WTC11 (cell line): Measurements from ENCODE around the gene SH3YL1. TPM values are rescaled to one million over a fixed set of nuclear protein-coding genes. Genes with fewer than 3 reads are reported as not detected.

ENCODE experiments used
- ATAC-seq: fragments of 200-7000 bp; cut with Tn5 transposase; 2 replicates; pipeline ENCODE4 v1.10.0; 2021; ENCODE audit warnings: mild to moderate bottlenecking, moderate library complexity
- CTCF ChIA-PET: fragments of 300-600 bp; sonication (Branson Sonifier 250); formaldehyde crosslinking; loops from one replicate; lab custom pipeline; 2021; ENCODE audit warnings: antibody characterized with exemption; lab: Charles Lee
- POLR2A ChIA-PET: fragments of 350-600 bp; sonication (Branson Sonifier 250); formaldehyde crosslinking; loops from one replicate; lab custom pipeline; 2021; ENCODE audit warnings: antibody characterized with exemption; lab: Charles Lee
- DNase-seq: peaks from one replicate; pipeline ENCODE4 v3.0.0; 2021; ENCODE audit warnings: low spot score
- H3K27ac Mint-ChIP-seq: 2 replicates; pipeline ENCODE4 v1.8.0; 2021; ENCODE audit warnings: mixed read lengths
- H3K27me3 Mint-ChIP-seq: 2 replicates; pipeline ENCODE4 v1.8.0; 2021; ENCODE audit warnings: low read depth, mild to moderate bottlenecking, moderate library complexity, mixed read lengths
- H3K36me3 Mint-ChIP-seq: 2 replicates; pipeline ENCODE4 v1.8.0; 2021; ENCODE audit warnings: mixed read lengths
- H3K4me1 Mint-ChIP-seq: 2 replicates; pipeline ENCODE4 v1.8.0; 2022; ENCODE audit warnings: mixed read lengths
- H3K4me3 Mint-ChIP-seq: 2 replicates; pipeline ENCODE4 v1.8.0; 2021; ENCODE audit warnings: mild to moderate bottlenecking, moderate library complexity, mixed read lengths
- H3K9me3 Mint-ChIP-seq: 2 replicates; pipeline ENCODE4 v1.8.0; 2021; ENCODE audit warnings: mixed read lengths
- FOXP1 ChIP-seq: sonication (generic); formaldehyde crosslinking; IDR thresholded peaks from 2 replicates; pipeline ENCODE4 v1.8.0; 2022; ENCODE audit warnings: missing genetic modification reagents, mild to moderate bottlenecking, moderate library complexity, borderline replicate concordance
- GTF2I ChIP-seq: fragments of 250-450 bp; sonication (Bioruptor Pico); conservative IDR thresholded peaks from 2 replicates; pipeline ENCODE4 v1.4.0; 2021; ENCODE audit warnings: mild to moderate bottlenecking
- IRF2 ChIP-seq: sonication (generic); formaldehyde crosslinking; IDR thresholded peaks from 2 replicates; pipeline ENCODE4 v1.8.0; 2022; ENCODE audit warnings: low read depth, missing genetic modification reagents, borderline replicate concordance
- JAZF1 ChIP-seq: fragments of 250-450 bp; sonication (Bioruptor Pico); IDR thresholded peaks from 2 replicates; pipeline ENCODE4 v1.9.0; 2021; ENCODE audit warnings: moderate library complexity, mild to moderate bottlenecking, inconsistent platforms
- NFE2L1 ChIP-seq: sonication (generic); formaldehyde crosslinking; IDR thresholded peaks from 2 replicates; pipeline ENCODE4 v1.8.1; 2023; ENCODE audit warnings: missing genetic modification reagents
- NFYB ChIP-seq: sonication (generic); formaldehyde crosslinking; conservative IDR thresholded peaks from 2 replicates; pipeline ENCODE4 v1.8.0; 2022; ENCODE audit warnings: low read depth, missing genetic modification reagents
- RORB ChIP-seq: fragments of 250-450 bp; sonication (Bioruptor Pico); IDR thresholded peaks from 2 replicates; pipeline ENCODE4 v1.9.0; 2021; ENCODE audit warnings: mild to moderate bottlenecking
- ZNF232 ChIP-seq: sonication (generic); formaldehyde crosslinking; IDR thresholded peaks from 2 replicates; pipeline ENCODE4 v1.8.0; 2022; ENCODE audit warnings: mild to moderate bottlenecking, missing genetic modification reagents
- ZNF263 ChIP-seq: sonication (generic); formaldehyde crosslinking; IDR thresholded peaks from 2 replicates; pipeline ENCODE4 v1.8.1; 2022; ENCODE audit warnings: low read depth, mild to moderate bottlenecking, moderate library complexity, missing genetic modification reagents
- total RNA-seq: library from RNA; stranded (reverse); gene quantifications from 3 replicates; pipeline ENCODE4 v1.2.3, GENCODE V29; 2021
- TF ChIP-seq, protein P1 (sequence below): sonication (generic); formaldehyde crosslinking; IDR thresholded peaks from 2 replicates; pipeline ENCODE4 v1.8.1; 2023; ENCODE audit warnings: mild to moderate bottlenecking, missing genetic modification reagents
- TF ChIP-seq, protein P2 (sequence below): fragments of 250-450 bp; sonication (Bioruptor Pico); IDR thresholded peaks from 2 replicates; pipeline ENCODE4 v1.9.0; 2021; ENCODE audit warnings: mild to moderate bottlenecking
- TF ChIP-seq, protein P3 (sequence below): fragments of 250-450 bp; sonication (Bioruptor Pico); IDR thresholded peaks from 2 replicates; pipeline ENCODE4 v2.1.2; 2022; ENCODE audit warnings: mild to moderate bottlenecking, moderate library complexity
- TF ChIP-seq, protein P4 (sequence below): fragments of 250-450 bp; sonication (Bioruptor Pico); IDR thresholded peaks from 2 replicates; pipeline ENCODE4 v1.9.0; 2021; ENCODE audit warnings: moderate library complexity, mild to moderate bottlenecking, inconsistent platforms, borderline replicate concordance
- TF ChIP-seq, protein P5 (sequence below): sonication (generic); formaldehyde crosslinking; IDR thresholded peaks from 2 replicates; pipeline ENCODE4 v1.8.0; 2022; ENCODE audit warnings: missing genetic modification reagents

Gene SH3YL1
- total RNA-seq, 1 experiment from 2014 or later = 26.4 TPM

DNA sequence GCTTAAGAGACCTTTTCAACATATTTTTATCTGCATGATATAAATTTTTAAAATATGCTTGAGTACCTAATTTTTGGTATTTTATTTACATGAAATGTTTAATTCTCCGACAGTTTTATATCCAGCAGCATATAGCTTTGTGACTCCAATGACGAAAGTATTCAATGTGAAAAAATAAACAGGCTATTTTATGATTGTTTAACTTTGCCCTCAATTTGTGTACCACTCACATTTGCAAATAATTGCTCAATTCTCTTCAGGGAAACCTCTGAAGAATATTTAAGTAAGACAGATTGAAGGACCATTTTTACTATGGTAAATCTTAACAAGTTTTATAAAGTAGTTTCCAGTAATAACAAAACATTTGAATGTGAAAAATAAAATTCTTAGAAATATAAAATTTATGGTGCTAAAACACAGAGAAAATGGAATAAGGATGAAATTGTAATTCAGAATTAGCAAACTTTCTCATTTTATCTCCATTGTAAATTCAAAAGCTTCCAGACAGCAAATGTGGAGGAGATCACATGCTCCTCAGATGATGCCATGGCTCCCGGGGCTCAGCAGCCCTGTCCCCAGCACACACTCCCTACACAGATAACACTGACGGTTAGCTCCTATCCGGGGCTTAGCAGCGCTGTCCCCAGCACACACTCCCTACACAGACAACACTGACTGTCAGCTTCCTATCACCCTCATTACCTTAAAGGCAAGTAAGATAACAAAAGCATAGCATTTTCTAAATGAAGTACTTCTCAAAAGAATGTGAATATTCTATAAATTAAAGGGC lies 39.7 kb downstream of the SH3YL1 start (continued):
- TF ChIP-seq IRF2 (CRISPR knock-in tag) = no peak
- no peak for TF ChIP-seq JAZF1
- no peak for TF ChIP-seq FOXP1 (CRISPR knock-in tag)
- no peak for TF ChIP-seq NFE2L1 (CRISPR knock-in tag)
- TF ChIP-seq, protein P1, sequence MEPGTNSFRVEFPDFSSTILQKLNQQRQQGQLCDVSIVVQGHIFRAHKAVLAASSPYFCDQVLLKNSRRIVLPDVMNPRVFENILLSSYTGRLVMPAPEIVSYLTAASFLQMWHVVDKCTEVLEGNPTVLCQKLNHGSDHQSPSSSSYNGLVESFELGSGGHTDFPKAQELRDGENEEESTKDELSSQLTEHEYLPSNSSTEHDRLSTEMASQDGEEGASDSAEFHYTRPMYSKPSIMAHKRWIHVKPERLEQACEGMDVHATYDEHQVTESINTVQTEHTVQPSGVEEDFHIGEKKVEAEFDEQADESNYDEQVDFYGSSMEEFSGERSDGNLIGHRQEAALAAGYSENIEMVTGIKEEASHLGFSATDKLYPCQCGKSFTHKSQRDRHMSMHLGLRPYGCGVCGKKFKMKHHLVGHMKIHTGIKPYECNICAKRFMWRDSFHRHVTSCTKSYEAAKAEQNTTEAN (CRISPR knock-in tag) = no peak
- TF ChIP-seq, all 79 proteins: peak for 0

DNA sequence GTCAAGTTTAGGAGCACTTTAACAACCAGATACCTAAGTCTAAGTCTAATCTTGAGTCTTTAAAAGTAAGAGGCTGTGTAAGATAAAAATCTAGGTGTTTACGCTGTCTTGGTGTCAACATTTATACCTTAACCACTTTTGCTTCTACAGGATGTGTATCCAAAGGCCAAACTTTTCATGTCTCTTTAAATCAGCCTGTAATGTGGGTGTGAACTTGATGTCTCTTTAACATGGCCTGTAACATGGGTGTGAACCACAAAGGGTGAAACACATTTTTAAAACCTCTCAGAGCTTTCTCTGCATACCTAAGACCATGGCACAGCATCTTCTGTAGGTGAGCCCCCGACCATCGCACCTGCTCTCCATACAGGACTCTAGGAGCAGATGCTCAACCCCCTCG lies 40.4 kb downstream of the SH3YL1 start:
- ChIA-PET CTCF (interaction anchor here (0.8 kb wide), 1 partner anchor 23 kb away, joined by 3 read pairs; no protein-coding TSS in a partner anchor), POLR2A (no interaction called here)
- H3K9me3 Mint-ChIP-seq = no peaks in the 10 kb centered on the region
- no peak overlapping the region for H3K4me3 Mint-ChIP-seq
- TF ChIP-seq RORB (CRISPR knock-in tag) (no peak), ZNF232 (CRISPR knock-in tag) (no peak), ZNF263 (no peak), GTF2I (CRISPR knock-in tag) (no peak)
- TF ChIP-seq, protein P2, sequence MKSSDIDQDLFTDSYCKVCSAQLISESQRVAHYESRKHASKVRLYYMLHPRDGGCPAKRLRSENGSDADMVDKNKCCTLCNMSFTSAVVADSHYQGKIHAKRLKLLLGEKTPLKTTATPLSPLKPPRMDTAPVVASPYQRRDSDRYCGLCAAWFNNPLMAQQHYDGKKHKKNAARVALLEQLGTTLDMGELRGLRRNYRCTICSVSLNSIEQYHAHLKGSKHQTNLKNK = no peak
- TF ChIP-seq, protein P3, sequence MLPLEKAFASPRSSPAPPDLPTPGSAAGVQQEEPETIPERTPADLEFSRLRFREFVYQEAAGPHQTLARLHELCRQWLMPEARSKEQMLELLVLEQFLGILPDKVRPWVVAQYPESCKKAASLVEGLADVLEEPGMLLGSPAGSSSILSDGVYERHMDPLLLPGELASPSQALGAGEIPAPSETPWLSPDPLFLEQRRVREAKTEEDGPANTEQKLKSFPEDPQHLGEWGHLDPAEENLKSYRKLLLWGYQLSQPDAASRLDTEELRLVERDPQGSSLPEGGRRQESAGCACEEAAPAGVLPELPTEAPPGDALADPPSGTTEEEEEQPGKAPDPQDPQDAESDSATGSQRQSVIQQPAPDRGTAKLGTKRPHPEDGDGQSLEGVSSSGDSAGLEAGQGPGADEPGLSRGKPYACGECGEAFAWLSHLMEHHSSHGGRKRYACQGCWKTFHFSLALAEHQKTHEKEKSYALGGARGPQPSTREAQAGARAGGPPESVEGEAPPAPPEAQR (CRISPR knock-in tag) = no peak
- TF ChIP-seq, protein P4, sequence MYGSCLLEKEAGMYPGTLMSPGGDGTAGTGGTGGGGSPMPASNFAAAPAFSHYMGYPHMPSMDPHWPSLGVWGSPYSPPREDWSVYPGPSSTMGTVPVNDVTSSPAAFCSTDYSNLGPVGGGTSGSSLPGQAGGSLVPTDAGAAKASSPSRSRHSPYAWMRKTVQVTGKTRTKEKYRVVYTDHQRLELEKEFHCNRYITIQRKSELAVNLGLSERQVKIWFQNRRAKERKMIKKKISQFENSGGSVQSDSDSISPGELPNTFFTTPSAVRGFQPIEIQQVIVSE (CRISPR knock-in tag) = no peak
- H3K27me3 Mint-ChIP-seq = no peaks in the 10 kb centered on the region
- H3K4me1 Mint-ChIP-seq = no peaks in the 10 kb centered on the region
- ATAC-seq (no peak), DNase-seq (no peak)
- H3K27ac Mint-ChIP-seq = no peak overlapping the region
- H3K36me3 Mint-ChIP-seq = peaks cover 26% of the 10 kb centered on the region

DNA sequence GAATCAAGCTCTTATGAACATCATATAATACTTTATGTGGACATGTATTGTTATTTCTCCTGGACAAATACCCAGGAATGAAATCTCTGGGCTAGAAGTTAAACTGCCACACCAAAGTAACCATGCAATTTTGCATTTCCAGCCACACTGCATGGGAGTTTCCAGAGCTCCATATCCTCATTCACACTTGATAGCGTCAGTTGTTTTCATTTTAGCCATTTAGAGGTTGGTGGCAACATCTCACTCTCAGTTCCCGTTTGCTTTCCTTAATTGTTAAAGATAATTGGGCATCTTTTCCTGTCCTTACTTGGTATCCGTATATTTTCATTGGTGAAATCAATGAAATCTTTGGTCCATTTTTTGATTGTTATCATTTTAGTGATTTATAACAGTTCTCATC lies 47.8 kb downstream of the SH3YL1 start:
- Mint-ChIP-seq H3K36me3 (peaks cover 12% of the 10 kb centered on the region), H3K9me3 (peaks cover 14% of the 10 kb centered on the region), H3K4me3 (no peak overlapping the region), H3K27me3 (peaks cover 13% of the 10 kb centered on the region), H3K4me1 (no peaks in the 10 kb centered on the region), H3K27ac (no peak overlapping the region)
- DNase-seq = no peak
- ChIA-PET POLR2A (no interaction called here), CTCF (no interaction called here)
- TF ChIP-seq NFE2L1 (CRISPR knock-in tag) (no peak), NFYB (CRISPR knock-in tag) (no peak)
- TF ChIP-seq, protein P5, sequence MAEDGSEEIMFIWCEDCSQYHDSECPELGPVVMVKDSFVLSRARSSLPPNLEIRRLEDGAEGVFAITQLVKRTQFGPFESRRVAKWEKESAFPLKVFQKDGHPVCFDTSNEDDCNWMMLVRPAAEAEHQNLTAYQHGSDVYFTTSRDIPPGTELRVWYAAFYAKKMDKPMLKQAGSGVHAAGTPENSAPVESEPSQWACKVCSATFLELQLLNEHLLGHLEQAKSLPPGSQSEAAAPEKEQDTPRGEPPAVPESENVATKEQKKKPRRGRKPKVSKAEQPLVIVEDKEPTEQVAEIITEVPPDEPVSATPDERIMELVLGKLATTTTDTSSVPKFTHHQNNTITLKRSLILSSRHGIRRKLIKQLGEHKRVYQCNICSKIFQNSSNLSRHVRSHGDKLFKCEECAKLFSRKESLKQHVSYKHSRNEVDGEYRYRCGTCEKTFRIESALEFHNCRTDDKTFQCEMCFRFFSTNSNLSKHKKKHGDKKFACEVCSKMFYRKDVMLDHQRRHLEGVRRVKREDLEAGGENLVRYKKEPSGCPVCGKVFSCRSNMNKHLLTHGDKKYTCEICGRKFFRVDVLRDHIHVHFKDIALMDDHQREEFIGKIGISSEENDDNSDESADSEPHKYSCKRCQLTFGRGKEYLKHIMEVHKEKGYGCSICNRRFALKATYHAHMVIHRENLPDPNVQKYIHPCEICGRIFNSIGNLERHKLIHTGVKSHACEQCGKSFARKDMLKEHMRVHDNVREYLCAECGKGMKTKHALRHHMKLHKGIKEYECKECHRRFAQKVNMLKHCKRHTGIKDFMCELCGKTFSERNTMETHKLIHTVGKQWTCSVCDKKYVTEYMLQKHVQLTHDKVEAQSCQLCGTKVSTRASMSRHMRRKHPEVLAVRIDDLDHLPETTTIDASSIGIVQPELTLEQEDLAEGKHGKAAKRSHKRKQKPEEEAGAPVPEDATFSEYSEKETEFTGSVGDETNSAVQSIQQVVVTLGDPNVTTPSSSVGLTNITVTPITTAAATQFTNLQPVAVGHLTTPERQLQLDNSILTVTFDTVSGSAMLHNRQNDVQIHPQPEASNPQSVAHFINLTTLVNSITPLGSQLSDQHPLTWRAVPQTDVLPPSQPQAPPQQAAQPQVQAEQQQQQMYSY (CRISPR knock-in tag) = no peak
- ATAC-seq = no peak
